ENCODE results near the gene BOC.

Gene BOC

DNA sequence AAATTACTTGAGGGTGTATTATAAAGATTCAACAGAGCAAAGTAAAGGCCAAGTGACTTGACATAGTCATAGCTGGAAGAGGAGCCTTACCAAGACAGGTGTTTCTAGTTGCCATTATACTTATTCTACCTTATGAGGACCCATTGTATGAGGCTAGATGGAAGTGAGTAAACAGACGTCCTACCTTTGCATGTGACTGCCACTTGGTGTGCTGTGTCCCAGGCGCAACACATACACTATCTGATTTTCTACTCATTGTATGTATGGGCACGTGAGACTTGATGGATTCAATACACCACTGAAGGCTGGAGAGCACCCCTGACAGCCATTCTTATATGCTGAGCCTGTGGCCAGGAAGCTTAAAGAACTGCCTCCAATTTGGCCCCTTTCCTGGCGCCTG is 40.5 kb downstream of the BOC start:
- Histone ChIP-seq H3K9ac (ENCODE audit: low read depth, low read length) (no peak overlapping the region), H3K9me3 (ENCODE audit: control insufficient read depth, insufficient read depth, low read length) (no peaks in the 10 kb centered on the region), H3K4me1 (ENCODE audit: control insufficient read depth, insufficient read depth, low read length) (peaks cover 20% of the 10 kb centered on the region), H3K27me3 (ENCODE audit: control insufficient read depth, insufficient read depth, low read length) (no peaks in the 10 kb centered on the region), H3K27ac (ENCODE audit: low read depth, low read length) (no peak overlapping the region), H3K4me3 (ENCODE audit: low read depth, low read length) (no peak overlapping the region), H3K36me3 (ENCODE audit: control insufficient read depth, insufficient read depth, low read length) (0 out of 2 replicates have a peak, but pooled peaks cover 2% of the 10 kb centered on the region)

DNA sequence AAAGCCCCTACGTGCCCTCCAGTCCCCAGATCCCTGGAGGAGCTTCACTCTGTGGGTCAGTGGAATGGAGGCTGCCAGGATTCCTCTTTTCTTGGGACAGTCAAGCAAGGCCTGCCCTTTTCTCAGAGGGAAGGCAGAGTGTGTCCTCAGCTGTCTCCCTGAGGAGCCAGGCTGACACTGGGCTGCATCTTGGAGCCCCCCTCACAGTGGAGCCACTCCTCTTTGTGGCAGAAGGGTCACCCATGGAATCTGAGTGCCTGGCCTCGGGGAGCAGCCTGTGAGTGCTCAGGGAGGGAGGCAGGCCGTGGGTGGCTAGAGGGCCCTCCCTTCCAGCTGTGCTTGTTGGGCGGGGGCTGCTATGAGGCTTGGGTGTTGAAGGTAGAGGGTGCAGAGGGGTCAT is 41.2 kb downstream of the BOC start:
- Histone ChIP-seq H3K9ac (ENCODE audit: low read depth, low read length) (no peak overlapping the region), H3K27me3 (ENCODE audit: control insufficient read depth, insufficient read depth, low read length) (no peaks in the 10 kb centered on the region), H3K9me3 (ENCODE audit: control insufficient read depth, insufficient read depth, low read length) (no peaks in the 10 kb centered on the region), H3K36me3 (ENCODE audit: control insufficient read depth, insufficient read depth, low read length) (0 out of 2 replicates have a peak, but pooled peaks cover 2% of the 10 kb centered on the region), H3K4me1 (ENCODE audit: control insufficient read depth, insufficient read depth, low read length) (peaks cover 13% of the 10 kb centered on the region; the same call in 1 of the 2 replicates), H3K27ac (ENCODE audit: low read depth, low read length) (no peak overlapping the region), H3K4me3 (ENCODE audit: low read depth, low read length) (no peak overlapping the region)

DNA sequence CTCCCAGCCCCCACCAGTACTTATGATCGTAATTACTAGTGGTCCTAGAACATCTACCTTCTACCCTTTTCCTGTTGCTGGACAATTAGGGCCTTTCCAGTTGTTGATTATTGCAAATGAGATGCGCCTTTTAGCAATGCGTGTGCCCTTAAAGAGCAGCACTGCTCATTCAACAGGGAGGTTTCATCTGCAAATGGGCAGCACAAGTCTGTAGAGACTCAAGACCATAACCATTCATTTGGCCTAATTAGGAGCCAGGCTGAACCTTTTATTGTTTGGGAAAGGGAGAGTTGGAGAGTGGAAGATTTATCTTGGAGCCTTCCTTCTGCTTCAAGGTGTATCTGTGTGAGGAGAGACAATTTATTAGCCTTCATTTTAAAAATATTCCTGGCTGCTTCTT is 42.3 kb downstream of the BOC start:
- Histone ChIP-seq H3K27me3 (ENCODE audit: control insufficient read depth, insufficient read depth, low read length) (no peaks in the 10 kb centered on the region), H3K36me3 (ENCODE audit: control insufficient read depth, insufficient read depth, low read length) (0 out of 2 replicates have a peak, but pooled peaks cover 2% of the 10 kb centered on the region), H3K27ac (ENCODE audit: low read depth, low read length) (no peak overlapping the region), H3K9me3 (ENCODE audit: control insufficient read depth, insufficient read depth, low read length) (no peaks in the 10 kb centered on the region), H3K4me3 (ENCODE audit: low read depth, low read length) (no peak overlapping the region), H3K9ac (ENCODE audit: low read depth, low read length) (no peak overlapping the region), H3K4me1 (ENCODE audit: control insufficient read depth, insufficient read depth, low read length) (peaks cover 13% of the 10 kb centered on the region; the same call in 1 of the 2 replicates)

DNA sequence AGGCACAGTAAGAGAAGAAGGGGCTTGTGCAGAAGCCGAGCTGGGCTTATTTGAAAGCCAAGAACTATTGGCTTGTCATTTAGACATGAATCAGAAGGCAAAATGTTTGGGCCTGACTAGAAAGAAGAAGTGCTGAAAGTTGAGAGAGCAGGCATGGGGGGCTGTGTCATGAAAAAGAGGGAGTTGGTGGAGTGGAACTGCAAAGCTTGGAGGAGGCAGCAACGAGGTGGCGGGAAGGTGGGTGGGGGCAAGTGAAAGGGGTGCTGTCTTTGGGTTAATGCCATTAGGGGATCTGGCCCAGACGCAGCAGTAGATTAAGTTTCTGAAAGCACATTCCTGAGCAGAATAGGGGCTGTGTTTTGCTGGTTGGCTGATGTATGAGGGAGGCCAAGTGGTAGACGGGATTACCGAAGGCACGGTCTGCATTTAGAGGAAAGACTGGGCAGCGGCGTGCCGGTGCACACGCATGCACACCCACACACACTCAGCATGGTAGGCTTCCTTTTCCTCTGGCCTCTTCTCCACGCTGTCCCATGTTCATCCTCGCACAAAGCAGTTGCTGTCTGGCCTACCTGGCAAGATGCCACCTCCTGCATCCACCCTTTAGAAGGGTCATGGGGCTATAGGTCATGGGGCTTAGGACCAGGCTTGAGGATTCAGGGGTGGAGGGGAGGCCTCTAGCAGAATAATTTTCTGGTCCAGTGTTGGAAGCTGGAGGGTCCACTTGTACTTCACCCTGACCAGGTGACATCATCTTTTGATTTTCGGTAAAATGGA is 43.0 kb downstream of the BOC start:
- Histone ChIP-seq H3K4me1 (ENCODE audit: control insufficient read depth, insufficient read depth, low read length) (peaks cover 13% of the 10 kb centered on the region; the same call in 1 of the 2 replicates), H3K9me3 (ENCODE audit: control insufficient read depth, insufficient read depth, low read length) (no peaks in the 10 kb centered on the region), H3K9ac (ENCODE audit: low read depth, low read length) (no peak overlapping the region), H3K36me3 (ENCODE audit: control insufficient read depth, insufficient read depth, low read length) (0 out of 2 replicates have a peak, but pooled peaks cover 2% of the 10 kb centered on the region), H3K27ac (ENCODE audit: low read depth, low read length) (no peak overlapping the region), H3K4me3 (ENCODE audit: low read depth, low read length) (no peak overlapping the region), H3K27me3 (ENCODE audit: control insufficient read depth, insufficient read depth, low read length) (no peaks in the 10 kb centered on the region)

DNA sequence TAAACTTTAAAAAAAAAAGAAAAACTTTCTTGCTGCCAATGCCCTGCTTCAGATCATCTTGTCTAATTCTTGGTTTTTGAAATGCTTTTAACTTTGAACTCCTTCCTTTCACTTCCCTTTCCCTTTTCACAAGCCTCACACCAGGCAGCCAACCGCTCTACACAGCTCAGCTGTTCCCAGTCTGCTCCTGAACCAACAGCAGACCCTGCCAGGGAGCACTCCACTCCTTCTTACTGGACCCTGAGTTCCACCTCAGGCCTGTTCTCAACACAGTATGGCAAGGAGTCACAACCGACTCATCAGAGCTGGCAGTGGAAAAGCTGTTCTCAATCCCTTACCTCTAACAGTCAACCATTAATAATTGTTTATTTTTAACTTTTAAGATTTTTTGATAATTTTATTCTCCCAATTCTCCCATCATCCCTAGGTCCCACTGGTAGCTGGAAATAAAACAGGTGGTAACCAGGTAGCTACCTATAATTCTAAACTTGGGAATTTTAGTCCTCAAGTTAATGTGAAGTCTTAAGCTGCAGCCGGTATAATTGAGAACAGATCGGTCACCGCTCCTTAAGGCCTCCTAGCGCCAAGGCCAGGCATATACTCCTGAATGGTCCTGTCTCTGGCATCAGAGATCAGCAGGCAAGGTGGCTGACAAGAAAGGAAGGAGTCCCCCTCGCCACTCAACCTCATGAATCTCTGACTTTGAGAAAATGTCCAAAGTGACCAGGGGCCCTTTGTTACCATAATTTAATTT is 43.9 kb downstream of the BOC start:
- peaks cover 13% of the 10 kb centered on the region; the same call in 1 of the 2 replicates for H3K4me1 ChIP-seq (ENCODE audit: control insufficient read depth, insufficient read depth, low read length)
- no peak overlapping the region for H3K4me3 ChIP-seq (ENCODE audit: low read depth, low read length)
- H3K9ac ChIP-seq (ENCODE audit: low read depth, low read length): no peak overlapping the region
- H3K27me3 ChIP-seq (ENCODE audit: control insufficient read depth, insufficient read depth, low read length): no peaks in the 10 kb centered on the region
- no peaks in the 10 kb centered on the region for H3K9me3 ChIP-seq (ENCODE audit: control insufficient read depth, insufficient read depth, low read length)
- H3K27ac ChIP-seq (ENCODE audit: low read depth, low read length): no peak overlapping the region
- H3K36me3 ChIP-seq (ENCODE audit: control insufficient read depth, insufficient read depth, low read length): no peaks in the 10 kb centered on the region

DNA sequence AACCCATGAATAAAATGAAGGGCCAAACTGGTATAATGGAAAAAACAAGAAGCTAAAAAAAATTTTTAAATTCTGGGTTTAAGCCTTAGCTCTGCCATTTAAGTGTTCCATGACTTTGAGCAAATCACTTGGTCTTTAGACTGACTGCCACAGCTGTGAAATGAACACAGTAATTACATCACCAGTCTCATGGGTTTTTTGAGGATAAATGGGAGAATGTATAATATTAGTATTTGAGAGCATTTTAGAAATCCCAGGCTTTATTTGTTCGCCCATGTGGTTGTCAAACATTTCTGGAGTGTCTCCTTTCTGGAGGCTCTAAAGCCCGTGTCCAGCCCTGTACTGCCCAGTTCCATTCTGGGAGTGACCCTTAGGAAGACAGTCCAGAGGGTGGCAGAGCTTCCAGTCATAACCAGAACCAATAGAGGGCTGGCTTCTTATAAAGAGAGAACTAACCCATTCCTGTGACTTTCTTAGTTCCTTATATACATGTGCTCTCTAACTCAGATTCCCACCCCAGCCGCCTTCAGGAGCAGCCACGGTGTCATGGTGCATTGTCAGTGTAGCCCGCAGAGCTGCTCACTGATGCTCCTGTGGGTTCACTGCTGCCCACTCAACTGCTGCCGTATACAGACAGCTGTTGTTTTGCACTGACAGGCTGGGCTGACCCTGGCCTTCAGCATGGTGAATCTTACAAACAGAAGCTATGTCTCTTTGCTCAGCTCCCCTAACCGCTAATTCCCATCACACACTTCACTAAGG is 44.7 kb downstream of the BOC start:
- no peaks in the 10 kb centered on the region for H3K36me3 ChIP-seq (ENCODE audit: control insufficient read depth, insufficient read depth, low read length)
- peaks cover 13% of the 10 kb centered on the region; the same call in 1 of the 2 replicates for H3K4me1 ChIP-seq (ENCODE audit: control insufficient read depth, insufficient read depth, low read length)
- H3K4me3 ChIP-seq (ENCODE audit: low read depth, low read length): no peak overlapping the region
- no peak overlapping the region for H3K27ac ChIP-seq (ENCODE audit: low read depth, low read length)
- H3K9ac ChIP-seq (ENCODE audit: low read depth, low read length): no peak overlapping the region
- H3K9me3 ChIP-seq (ENCODE audit: control insufficient read depth, insufficient read depth, low read length): no peaks in the 10 kb centered on the region
- no peaks in the 10 kb centered on the region for H3K27me3 ChIP-seq (ENCODE audit: control insufficient read depth, insufficient read depth, low read length)

DNA sequence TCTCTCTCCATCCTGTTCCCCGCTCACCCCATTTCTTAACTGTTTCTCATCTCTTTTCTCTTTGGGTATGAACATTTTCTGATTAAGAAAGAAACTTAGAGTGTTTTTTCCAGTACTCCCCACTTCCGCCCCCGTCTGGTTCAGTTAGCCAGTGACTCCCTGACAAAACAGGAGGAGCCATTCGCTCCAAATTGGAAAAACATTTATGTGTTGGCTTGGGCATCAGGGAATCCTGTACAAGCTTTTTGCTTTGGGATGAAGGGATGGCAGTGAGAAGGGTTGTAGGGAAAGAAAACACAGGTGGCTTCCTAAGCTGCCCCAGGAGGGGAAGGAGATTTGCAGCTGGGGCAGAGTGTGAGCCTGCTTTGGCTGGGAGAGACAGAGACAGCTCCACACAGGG is 47.0 kb downstream of the BOC start:
- no peak overlapping the region for H3K9ac ChIP-seq (ENCODE audit: low read depth, low read length)
- H3K27ac ChIP-seq (ENCODE audit: low read depth, low read length): no peak overlapping the region
- H3K27me3 ChIP-seq (ENCODE audit: control insufficient read depth, insufficient read depth, low read length): no peaks in the 10 kb centered on the region
- peaks cover 17% of the 10 kb centered on the region for H3K4me1 ChIP-seq (ENCODE audit: control insufficient read depth, insufficient read depth, low read length)
- no peaks in the 10 kb centered on the region for H3K36me3 ChIP-seq (ENCODE audit: control insufficient read depth, insufficient read depth, low read length)
- no peaks in the 10 kb centered on the region for H3K9me3 ChIP-seq (ENCODE audit: control insufficient read depth, insufficient read depth, low read length)
- H3K4me3 ChIP-seq (ENCODE audit: low read depth, low read length): no peak overlapping the region

DNA sequence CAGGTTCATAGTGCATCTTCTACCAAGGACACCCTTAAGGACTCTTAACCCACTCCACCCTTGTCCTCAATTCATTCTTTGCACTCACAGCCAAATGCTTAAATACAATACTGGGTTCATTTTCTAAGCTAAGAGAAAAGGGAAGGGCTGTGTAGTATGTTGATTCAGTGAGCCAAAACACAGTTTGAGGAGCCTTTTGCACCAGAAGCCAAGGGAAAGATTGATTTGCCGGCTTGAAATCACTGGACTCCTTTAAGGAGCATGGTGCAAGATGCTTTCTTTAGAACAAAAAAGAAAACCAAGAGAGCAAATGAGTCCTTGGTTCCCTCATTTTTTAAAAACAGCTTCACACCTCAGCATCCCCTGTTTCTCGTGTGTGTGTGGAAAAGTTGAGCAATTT is 47.8 kb downstream of the BOC start:
- no peaks in the 10 kb centered on the region for H3K36me3 ChIP-seq (ENCODE audit: control insufficient read depth, insufficient read depth, low read length)
- no peak overlapping the region for H3K4me3 ChIP-seq (ENCODE audit: low read depth, low read length)
- H3K9ac ChIP-seq (ENCODE audit: low read depth, low read length): no peak overlapping the region
- no peak overlapping the region for H3K27ac ChIP-seq (ENCODE audit: low read depth, low read length)
- H3K27me3 ChIP-seq (ENCODE audit: control insufficient read depth, insufficient read depth, low read length): no peaks in the 10 kb centered on the region
- H3K9me3 ChIP-seq (ENCODE audit: control insufficient read depth, insufficient read depth, low read length): no peaks in the 10 kb centered on the region
- peaks cover 18% of the 10 kb centered on the region for H3K4me1 ChIP-seq (ENCODE audit: control insufficient read depth, insufficient read depth, low read length)

DNA sequence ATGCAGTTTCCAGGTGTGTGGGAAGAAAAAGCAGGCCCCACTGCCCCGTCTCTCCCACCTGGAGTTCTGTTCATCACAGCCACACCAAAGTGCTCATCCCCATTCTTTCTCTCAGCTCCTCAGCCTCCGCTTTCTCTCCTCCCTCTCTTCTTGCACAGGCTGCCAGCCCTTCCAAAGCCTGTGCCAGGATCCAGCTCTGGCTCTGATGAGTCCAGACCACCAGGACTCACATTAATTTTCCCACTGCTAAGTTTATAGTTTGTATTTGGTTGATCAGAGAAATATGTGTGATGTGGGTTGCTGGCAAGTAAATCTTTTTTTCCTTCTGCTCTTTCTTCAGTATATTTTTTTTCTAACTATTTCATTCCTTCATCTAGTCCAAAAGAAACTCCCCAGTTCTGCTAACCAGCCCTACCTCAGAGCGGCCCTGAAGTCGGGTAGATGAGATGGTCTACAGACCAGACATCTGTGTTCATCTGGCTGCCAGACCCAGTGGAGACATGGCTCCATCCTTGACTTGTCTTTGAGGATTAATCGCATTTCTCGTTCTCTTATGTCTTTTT is 49.8 kb downstream of the BOC start:
- no peaks in the 10 kb centered on the region for H3K27me3 ChIP-seq (ENCODE audit: control insufficient read depth, insufficient read depth, low read length)
- H3K36me3 ChIP-seq (ENCODE audit: control insufficient read depth, insufficient read depth, low read length): no peaks in the 10 kb centered on the region
- H3K9me3 ChIP-seq (ENCODE audit: control insufficient read depth, insufficient read depth, low read length): no peaks in the 10 kb centered on the region
- no peak overlapping the region for H3K4me3 ChIP-seq (ENCODE audit: low read depth, low read length)
- H3K4me1 ChIP-seq (ENCODE audit: control insufficient read depth, insufficient read depth, low read length): peaks cover 29% of the 10 kb centered on the region
- H3K27ac ChIP-seq (ENCODE audit: low read depth, low read length): no peak overlapping the region
- H3K9ac ChIP-seq (ENCODE audit: low read depth, low read length): no peak overlapping the region

DNA sequence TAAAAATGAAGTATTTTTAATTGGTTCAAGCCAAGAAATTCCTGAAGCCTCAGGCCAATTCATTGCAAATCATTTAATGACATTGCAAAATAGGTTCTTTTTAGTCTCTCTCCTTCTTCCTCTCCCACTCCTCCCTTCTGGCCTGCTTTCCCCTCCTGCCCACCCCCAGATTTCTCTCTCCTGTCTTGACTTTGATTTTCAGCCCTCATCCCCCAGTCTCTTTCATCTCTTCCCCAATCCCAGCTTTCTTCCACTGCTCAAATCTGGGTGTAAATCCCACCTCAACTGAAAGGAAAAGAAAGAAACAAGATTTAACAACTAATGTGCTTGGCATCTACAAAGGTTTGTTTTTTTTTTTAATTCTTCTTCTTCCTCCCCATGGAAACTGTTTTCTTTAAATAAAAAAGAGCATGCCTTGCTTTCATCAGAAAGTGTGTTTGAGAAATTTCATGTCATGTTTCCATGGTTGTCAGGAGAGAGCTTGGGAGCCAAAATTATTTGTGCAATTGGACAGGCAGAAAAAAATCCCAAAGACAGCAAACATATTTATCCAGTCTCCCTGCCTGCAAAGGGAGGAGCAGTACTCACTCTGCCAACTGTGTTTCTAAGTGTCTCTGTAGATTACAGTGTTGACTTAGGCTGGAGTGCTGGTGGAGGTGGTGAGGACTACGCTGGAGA is 50.4 kb downstream of the BOC start:
- H3K27ac ChIP-seq (ENCODE audit: low read depth, low read length): no peak overlapping the region
- H3K9me3 ChIP-seq (ENCODE audit: control insufficient read depth, insufficient read depth, low read length): no peaks in the 10 kb centered on the region
- no peaks in the 10 kb centered on the region for H3K27me3 ChIP-seq (ENCODE audit: control insufficient read depth, insufficient read depth, low read length)
- H3K4me1 ChIP-seq (ENCODE audit: control insufficient read depth, insufficient read depth, low read length): peaks cover 32% of the 10 kb centered on the region
- no peaks in the 10 kb centered on the region for H3K36me3 ChIP-seq (ENCODE audit: control insufficient read depth, insufficient read depth, low read length)
- H3K4me3 ChIP-seq (ENCODE audit: low read depth, low read length): no peak overlapping the region
- H3K9ac ChIP-seq (ENCODE audit: low read depth, low read length): no peak overlapping the region

All from HUES48 (cell line).